ENCODE results near the gene RABIF. TPM values are rescaled to one million over a fixed set of nuclear protein-coding genes. Genes with fewer than 3 reads are reported as not detected.

The RABIF gene
- total RNA-seq, 1 donor from 2014 or later, result 13.5 TPM

DNA sequence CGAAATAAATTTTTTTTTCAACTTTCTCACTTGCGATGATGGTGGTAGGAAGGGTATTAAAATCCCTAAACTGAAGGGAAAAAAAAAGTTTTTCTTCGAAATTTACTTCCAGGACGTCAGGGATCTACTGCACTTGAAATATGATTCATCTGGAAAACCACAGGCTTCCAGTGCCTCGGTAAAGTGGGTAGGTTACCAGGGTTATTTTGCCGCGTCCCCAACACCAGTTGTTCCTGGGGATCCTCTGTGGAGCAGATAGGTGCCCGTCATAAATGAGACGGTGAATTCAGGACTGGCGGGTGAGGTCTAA is 773 bp downstream of the RABIF start:
- H3K9me3 Mint-ChIP-seq, result no peaks in the 10 kb centered on the region
- peak overlapping the region; percentile 95 for H3K4me3 Mint-ChIP-seq
- no peaks in the 10 kb centered on the region for H3K27me3 Mint-ChIP-seq (ENCODE audit: low read depth)
- DNase-seq (ENCODE audit: low read depth, low spot score), result no peak
- TF ChIP-seq, protein P1, sequence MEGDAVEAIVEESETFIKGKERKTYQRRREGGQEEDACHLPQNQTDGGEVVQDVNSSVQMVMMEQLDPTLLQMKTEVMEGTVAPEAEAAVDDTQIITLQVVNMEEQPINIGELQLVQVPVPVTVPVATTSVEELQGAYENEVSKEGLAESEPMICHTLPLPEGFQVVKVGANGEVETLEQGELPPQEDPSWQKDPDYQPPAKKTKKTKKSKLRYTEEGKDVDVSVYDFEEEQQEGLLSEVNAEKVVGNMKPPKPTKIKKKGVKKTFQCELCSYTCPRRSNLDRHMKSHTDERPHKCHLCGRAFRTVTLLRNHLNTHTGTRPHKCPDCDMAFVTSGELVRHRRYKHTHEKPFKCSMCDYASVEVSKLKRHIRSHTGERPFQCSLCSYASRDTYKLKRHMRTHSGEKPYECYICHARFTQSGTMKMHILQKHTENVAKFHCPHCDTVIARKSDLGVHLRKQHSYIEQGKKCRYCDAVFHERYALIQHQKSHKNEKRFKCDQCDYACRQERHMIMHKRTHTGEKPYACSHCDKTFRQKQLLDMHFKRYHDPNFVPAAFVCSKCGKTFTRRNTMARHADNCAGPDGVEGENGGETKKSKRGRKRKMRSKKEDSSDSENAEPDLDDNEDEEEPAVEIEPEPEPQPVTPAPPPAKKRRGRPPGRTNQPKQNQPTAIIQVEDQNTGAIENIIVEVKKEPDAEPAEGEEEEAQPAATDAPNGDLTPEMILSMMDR (conservative IDR thresholded peaks at IDR 0.05), result no peak
- peak overlapping the region; percentile 96 for H3K27ac Mint-ChIP-seq (ENCODE audit: unreplicated experiment)
- H3K4me1 Mint-ChIP-seq, result peaks cover 21% of the 10 kb centered on the region
- H3K36me3 Mint-ChIP-seq (ENCODE audit: low read depth), result peaks cover 4% of the 10 kb centered on the region

DNA sequence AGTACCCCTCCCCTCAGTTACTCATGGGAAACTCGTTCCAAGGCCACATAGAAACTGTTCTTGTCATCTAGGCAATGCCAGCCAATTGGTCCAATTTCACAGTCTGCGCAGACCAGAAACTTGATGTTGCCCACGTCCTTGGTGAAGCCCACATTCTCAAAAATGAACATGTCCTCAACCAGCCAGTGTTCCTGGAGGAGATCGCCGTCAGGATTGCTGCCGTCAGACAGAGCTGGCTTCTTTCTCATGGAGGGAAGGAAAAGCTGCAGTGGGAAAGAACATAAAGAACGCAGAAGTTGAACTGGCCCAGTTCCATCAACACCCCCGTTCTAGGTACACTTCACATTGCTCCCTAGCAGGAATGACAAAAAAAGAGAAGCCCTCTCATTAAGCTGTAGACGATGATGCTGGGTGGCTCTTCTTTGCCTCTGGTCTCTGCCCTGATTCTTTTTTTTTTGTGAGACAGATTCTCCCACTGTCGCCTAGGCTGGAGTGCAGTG is 7.9 kb downstream of the RABIF start:
- TF ChIP-seq, protein P1 (conservative IDR thresholded peaks at IDR 0.05), result no peak
- no peaks in the 10 kb centered on the region for H3K9me3 Mint-ChIP-seq
- DNase-seq (ENCODE audit: low read depth, low spot score), result no peak
- peak overlapping the region; percentile 34 for H3K4me3 Mint-ChIP-seq
- H3K4me1 Mint-ChIP-seq, result no peaks in the 10 kb centered on the region
- no peaks in the 10 kb centered on the region for H3K27me3 Mint-ChIP-seq (ENCODE audit: low read depth)
- H3K27ac Mint-ChIP-seq (ENCODE audit: unreplicated experiment), result no peak overlapping the region
- H3K36me3 Mint-ChIP-seq (ENCODE audit: low read depth), result peaks cover 3% of the 10 kb centered on the region

DNA sequence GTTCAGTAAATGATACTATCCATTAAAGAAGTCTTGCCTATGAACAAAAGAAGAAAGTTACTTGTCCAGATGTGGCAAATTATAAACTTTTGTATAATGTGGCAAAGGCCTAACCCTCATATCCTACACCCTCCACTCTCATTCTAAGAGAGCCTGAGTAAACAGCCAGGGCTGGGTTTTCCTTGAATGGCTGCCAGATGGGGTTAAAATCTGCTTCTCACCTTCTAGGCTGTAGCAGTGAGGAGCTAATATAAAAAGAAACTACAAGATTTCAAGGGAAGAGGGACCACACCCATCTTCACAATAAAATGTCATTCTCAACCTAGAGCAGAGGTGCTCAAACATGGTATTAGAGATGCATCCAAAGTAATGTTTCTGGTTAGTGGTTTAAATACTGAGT is 8.9 kb downstream of the RABIF start:
- Mint-ChIP-seq H3K27ac (ENCODE audit: unreplicated experiment) (no peak overlapping the region), H3K9me3 (no peaks in the 10 kb centered on the region), H3K4me1 (no peaks in the 10 kb centered on the region), H3K27me3 (ENCODE audit: low read depth) (no peaks in the 10 kb centered on the region), H3K36me3 (ENCODE audit: low read depth) (peaks cover 3% of the 10 kb centered on the region), H3K4me3 (no peak overlapping the region)
- DNase-seq (ENCODE audit: low read depth, low spot score), result no peak
- TF ChIP-seq, protein P1 (conservative IDR thresholded peaks at IDR 0.05), result no peak

DNA sequence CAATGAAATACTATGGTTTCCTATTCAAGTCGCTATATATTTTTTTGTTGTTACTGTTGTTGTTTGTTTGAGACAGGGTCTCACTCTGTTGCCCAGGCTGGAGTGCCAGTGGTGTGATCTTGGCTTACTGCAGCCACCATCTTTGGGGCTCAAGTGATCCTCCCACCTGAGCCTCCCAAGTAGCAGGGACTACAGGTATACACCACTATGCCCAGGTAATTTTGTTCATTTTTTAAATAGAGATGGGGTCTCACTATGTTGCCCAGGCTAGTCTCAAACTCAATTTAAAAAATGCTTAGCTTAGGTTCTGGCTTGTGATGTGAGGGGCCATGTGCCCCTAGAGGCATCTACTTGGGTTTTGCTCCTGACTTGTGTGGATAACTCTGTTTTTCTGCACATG is 9.8 kb downstream of the RABIF start:
- Mint-ChIP-seq H3K9me3 (no peaks in the 10 kb centered on the region), H3K4me1 (no peaks in the 10 kb centered on the region), H3K36me3 (ENCODE audit: low read depth) (peaks cover 3% of the 10 kb centered on the region), H3K4me3 (no peak overlapping the region), H3K27me3 (ENCODE audit: low read depth) (no peaks in the 10 kb centered on the region), H3K27ac (ENCODE audit: unreplicated experiment) (no peak overlapping the region)
- TF ChIP-seq, protein P1 (conservative IDR thresholded peaks at IDR 0.05), result no peak
- DNase-seq (ENCODE audit: low read depth, low spot score), result no peak

DNA sequence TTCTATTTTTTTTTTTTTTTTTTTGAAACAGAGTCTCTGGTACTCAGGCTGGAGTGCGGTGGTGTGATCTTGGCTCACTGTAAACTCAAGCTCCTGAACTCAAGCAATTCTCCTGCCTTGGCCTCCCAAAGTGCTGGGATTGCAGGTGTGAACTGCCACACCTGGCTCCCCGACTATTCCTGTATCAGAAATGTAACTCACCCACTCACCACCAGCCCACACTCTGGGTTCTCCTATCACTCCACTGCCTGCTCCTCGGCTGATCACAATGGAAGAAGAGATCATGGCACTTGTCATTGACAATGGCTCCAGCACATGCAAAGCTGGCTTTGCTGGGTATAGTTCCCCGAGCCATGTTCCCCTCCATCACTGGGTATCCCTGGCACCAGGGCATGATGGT is 15.9 kb downstream of the RABIF start:
- no peaks in the 10 kb centered on the region for H3K27me3 Mint-ChIP-seq (ENCODE audit: low read depth)
- H3K4me1 Mint-ChIP-seq, result no peaks in the 10 kb centered on the region
- DNase-seq (ENCODE audit: low read depth, low spot score), result no peak
- no peak overlapping the region for H3K27ac Mint-ChIP-seq (ENCODE audit: unreplicated experiment)
- no peaks in the 10 kb centered on the region for H3K9me3 Mint-ChIP-seq
- H3K36me3 Mint-ChIP-seq (ENCODE audit: low read depth), result peaks cover 3% of the 10 kb centered on the region
- no peak overlapping the region for H3K4me3 Mint-ChIP-seq
- TF ChIP-seq, protein P1 (conservative IDR thresholded peaks at IDR 0.05), result no peak

DNA sequence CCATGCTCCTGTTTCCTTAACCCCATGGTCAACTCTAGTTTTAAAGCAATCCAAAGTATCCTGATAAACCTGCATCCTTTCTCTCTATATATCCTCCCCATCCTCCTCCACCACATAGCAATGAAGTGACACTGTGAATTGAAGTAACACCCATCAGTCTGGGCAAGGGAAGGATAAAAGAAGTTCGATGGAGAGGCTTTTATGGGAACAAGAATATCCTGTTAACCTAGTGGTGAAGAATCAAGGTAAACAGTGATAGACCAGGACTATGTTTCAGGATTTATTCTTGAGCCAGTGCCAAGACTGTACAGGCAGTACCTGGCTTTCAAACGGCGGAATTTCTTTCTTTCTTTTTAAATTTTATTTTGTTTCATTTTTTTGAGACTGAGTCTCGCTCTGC is 17.6 kb downstream of the RABIF start:
- no peak for DNase-seq (ENCODE audit: low read depth, low spot score)
- Mint-ChIP-seq H3K9me3 (no peaks in the 10 kb centered on the region), H3K4me3 (no peak overlapping the region), H3K4me1 (no peaks in the 10 kb centered on the region), H3K36me3 (ENCODE audit: low read depth) (peaks cover 3% of the 10 kb centered on the region), H3K27me3 (ENCODE audit: low read depth) (no peaks in the 10 kb centered on the region), H3K27ac (ENCODE audit: unreplicated experiment) (no peak overlapping the region)
- TF ChIP-seq, protein P1 (conservative IDR thresholded peaks at IDR 0.05), result no peak

Data from neural crest cell (in vitro differentiated cells).